ENCODE measurements around the gene PAX8.

GRCh38 chr2:113203901-113204519 is 74.7 kb downstream of the PAX8 start:
- TF ChIP-seq GATA2 (IDR thresholded peaks at IDR 0.05; ENCODE audit: low read depth, low read length) (no peak), GATA3 (IDR thresholded peaks at IDR 0.05; ENCODE audit: low read depth, low read length) (no peak)
